Stimulated activated CD4-positive, alpha-beta T cell treated with anti-CD3 and anti-CD28 coated beads, Interleukin-4, amount 100 ng/mL, for 48 hours (primary cell): ENCODE results near the gene PLD4.

ENCODE experiments used
- DNase-seq, 2 donors: peaks; one replicate each; pipeline ENCODE4 v3.0.0-alpha.2; 2020; ENCODE audit warnings: low read depth in 2 of 2

PLD4 gene

DNA sequence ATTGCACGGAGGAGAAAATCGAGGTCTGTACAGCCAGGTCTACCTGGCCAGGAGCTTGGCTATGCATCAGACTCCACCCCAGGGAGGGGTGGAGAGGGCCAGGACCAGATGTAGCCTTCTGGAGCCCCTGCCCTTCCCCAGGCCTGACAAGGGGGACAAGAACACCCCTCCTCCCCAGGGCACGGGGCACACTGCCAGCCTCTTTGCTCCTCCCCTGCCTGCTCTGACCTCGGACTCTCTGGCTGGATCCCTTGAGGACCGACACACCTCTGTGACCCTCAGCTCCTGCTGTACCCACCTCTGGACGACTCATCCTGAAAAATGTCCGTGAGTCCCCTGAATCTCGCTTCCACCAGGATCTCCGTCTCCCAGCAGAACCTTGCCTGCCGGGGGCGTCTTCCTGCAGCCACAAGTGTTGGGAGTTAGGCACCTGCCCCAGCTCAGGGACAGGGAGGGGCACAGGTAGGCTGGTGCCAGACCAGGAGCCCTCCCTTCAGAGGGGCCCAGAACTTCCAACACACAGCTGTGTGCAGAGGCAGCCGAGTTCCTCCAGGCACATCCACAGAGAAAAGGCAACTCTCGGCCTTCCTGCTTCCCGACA, 31.7 kb downstream of the PLD4 start:
- no peak for DNase-seq

DNA sequence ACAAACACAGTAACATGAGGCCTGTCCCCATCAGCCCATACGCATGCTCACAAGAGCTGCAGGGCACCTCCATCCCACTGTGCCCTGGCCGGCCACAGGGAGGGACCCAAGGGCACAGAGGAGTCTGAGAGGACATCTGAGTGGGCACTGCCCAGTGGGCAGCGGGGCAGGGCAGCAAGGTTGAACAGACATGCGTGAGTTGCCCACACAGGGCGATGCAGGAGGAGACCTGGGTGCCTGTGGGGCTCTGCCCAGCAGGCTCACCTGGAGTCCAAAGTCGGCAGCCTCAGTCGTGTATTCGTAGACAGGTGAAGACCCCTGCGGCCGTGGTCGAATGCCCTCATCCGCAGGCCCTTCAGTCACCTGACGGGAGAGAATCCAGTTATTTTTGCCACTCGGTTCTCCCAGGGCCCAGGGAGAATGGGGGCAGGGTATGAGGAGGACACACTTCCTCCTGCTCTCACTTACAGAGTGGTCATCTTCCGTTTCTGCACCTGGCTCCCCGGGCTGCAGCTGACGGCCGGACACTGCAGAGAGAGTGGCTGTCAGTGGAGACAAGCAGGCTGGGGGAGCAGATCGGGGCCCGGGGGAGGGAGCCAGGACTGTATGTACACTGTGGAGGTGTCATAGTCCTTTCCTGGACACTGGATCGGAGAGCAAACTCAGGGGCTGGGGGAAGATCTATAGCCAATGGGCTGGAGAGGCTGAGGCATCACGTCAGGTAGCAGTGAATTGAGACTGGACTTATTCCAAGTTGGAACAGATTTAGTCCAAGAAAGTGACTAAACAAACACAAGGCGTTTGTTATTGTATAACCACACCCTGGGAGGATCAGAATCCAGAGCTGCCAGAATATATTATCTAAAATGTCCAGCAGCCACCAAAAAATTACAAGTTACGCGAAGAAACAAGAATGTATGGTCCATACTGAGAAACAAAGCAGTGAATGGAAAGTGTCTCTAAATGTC, 32.8 kb downstream of the PLD4 start:
- DNase-seq, result no peak

DNA sequence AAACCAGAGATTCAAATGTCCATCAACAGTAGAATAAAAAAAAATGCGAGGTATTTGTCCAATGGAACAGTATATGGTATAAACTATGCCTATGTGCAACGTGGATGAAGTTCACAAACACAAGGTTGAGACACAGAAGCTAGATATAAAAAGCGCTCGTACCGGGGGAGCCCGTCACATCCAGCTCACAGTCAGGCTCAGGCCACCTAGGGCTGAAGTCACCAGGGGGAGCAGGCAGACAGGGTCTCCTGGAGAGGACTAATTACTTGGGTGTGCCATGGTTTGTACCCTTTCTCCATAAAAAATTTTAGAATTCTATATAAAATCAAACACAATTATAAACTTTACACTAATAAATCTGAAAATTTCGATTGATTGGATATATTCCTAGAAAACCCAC, 39.9 kb downstream of the PLD4 start:
- no peak for DNase-seq

DNA sequence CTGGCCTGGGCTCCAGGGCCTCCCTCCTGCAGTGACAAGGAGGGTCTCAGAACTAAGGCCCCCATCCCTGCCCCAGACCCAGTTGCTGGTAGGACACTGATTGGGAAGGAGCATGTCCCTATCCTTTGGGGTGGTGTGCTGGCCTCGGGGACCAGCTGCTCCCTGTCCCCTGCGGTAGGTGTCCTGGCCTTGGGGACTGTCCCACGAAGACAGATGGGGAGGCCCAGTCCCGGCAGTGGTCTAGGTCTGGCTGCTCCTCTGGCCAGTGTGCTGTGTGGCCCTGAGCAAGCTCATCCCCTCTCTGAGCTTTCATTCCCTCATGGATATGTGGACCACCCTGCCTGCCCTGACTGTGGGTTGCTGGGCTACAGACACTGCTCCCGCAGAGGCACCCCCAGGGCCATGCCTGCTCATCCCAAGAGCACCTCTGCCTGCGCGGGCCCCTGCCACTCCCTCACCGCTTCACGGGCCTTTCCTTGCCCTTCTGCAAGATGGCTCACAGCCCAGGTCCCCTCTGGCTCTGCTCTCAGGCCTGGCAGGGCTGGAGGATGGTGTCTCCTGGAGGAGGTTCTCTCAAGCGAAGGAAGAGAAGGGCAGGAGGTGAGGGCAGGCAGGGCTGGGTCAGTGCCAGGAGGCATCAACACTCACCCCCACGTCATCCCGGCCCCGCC, 41.0 kb downstream of the PLD4 start:
- no peak for DNase-seq

DNA sequence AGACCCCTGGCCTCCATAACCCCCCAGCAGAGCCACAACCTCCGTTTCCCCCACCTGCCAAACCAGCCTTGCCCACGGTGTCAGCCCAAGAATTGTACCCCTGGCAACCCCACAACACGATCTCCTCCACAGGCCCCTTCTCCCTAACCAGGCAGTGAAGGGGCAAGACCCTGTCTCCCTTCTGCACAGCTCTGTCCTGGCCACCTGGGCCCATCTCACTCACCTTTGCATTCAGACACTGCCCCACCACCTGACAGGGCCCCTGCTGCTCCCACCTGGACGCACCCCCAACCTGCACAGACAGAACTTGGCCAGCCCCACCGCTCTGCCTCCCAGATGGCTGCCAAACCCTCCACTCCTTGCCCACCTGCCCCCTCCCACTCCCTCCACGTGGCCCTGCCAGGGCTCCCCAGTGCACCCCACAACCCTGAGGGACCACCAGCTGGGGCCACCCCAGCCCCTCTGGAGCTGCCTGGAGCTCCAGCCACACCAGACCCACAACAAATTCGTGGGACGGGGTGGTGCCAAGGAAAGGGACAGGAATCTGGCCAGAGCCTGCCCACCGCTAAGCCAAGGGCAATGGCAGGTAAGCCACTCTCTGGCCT, 41.7 kb downstream of the PLD4 start:
- DNase-seq, result no peak

DNA sequence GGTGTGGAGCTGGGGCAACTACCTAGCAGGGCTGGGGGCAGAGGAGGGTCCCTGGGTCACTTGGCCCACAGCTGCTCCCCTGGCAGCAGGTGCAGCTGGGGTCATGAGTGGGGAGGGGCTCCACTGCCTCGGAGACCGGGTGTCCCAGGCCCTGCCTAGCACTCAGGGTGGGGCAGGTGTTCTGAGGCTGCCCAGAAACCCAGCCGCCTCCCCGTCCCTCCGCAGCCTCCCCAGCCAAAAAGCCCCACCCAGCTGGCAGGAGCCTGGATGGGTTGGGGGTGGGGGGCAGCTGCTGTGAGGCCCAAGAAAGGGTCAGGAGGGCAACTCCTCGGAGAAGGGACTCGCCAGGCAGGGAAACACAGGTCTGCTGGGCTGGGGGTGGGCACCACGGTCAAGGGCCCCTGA, 42.3 kb downstream of the PLD4 start:
- DNase-seq, result no peak

DNA sequence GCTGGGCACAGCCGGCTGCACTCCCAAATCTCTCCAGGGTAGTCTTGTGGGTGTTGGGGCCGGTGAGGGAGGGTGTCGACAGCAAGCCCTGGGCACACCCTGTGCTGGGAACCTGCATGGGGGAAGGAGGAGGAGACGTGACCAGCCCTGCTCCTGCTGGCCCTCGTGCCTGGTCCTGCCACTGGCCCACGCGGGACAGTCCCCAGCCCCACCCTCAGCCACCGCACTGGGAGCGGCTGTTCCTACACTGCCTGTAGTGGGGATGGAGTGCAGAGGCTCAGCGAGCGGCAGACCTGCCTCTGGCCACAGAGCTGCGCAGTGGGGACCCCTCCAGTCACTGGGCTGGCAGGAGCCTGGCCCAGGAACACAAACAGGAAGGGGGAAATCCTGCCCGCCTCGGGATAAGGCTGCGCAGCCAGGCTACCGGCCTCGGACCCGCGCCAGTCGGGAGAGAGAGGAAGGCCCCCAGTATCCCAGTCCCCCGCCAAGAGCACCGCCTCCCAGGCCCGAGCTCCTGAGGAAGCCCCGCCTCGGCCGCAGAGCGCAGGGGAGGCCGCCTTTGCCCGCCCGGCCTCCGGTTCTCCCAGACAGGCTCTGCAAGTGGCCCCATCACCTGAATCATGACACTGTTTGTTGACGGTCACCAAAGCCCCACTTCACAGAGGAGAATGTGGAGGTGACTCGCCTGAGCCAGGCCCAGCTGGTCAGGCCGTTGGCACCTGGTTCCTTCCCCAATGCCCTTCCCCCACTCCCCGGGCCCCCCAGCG, 42.9 kb downstream of the PLD4 start:
- no peak for DNase-seq

DNA sequence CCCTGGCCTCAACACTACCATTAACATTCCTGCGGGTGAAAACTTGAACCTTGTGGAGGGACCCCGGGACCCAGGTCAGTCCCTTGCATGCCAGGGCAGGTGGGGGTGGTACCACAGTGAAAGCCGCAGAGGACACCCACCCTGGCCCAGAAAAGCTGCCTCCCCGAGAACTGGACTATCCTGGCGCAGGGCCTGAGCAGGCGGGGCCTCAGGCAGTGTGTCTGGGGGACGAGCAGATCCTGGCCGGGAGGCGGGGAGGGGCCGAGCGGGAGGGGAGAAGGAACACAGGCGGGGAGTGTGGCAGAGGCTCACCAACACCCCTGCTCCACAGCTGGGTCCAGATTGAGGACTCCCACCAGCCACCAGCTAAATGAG, 43.5 kb downstream of the PLD4 start:
- DNase-seq, result no peak

DNA sequence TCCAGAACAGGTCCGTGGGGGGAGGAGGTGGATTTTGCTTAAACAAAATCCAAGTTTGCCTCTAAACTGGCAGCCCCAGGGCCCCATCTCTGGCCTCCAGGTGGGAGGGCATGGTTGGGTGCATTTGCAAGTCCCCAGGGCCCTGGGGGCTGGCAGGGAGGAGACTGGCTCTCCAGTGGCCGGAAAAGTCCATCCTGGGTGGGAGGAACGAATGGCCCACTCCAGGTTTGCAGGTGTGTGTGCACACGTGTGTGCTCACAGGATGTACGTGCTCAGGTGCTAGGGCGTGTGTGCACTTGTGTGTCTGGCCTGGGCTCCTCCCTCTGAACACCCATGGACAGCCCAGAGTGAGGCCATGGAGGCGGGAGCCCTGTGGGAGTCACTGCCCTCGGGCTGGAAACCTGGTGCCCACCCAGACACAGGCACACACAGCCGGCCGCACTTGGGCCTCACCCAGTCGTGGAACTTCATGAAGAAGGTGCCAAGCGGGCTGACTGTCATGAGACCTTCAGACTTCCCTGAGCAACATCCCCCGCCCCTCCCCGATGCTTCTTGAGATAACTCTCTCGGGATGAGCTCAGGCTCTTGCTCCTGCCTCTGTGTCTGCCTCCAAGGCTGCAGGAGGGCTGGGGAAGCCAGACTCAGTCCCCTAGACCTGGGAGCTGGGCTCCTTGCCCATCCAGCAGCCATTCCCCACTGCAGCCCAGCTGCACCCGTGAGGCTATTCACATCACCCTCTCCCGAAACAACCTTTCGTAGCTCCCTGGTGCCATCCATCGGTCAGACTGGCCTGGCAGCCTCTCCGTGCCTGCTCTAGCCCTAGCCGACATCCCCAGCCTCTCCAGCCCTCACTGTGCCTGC, 44.1 kb downstream of the PLD4 start:
- no peak for DNase-seq

DNA sequence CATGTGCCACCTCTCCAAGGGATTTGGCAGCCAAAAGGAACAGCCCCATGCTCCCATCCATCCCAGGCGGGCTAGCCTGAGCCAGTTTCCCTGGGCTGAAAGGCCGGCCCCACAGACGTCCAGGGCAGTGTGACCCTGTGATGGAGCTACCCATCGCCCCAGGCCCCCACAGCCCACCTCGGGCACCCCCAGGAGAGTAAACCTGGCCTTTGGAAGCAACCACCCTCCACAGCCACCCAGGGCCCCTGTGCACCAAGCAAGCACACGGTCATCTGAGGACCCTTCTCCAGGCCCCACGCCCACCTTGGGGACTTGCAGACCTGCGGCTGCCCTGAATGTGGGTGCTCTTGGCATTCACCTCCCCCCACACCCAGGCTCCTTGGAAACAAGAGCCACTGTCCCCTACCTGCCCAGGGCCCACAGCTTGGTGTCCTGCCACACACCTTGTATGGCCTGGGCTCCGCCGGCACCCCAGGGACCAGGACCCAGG, 45.1 kb downstream of the PLD4 start:
- DNase-seq, result no peak

DNA sequence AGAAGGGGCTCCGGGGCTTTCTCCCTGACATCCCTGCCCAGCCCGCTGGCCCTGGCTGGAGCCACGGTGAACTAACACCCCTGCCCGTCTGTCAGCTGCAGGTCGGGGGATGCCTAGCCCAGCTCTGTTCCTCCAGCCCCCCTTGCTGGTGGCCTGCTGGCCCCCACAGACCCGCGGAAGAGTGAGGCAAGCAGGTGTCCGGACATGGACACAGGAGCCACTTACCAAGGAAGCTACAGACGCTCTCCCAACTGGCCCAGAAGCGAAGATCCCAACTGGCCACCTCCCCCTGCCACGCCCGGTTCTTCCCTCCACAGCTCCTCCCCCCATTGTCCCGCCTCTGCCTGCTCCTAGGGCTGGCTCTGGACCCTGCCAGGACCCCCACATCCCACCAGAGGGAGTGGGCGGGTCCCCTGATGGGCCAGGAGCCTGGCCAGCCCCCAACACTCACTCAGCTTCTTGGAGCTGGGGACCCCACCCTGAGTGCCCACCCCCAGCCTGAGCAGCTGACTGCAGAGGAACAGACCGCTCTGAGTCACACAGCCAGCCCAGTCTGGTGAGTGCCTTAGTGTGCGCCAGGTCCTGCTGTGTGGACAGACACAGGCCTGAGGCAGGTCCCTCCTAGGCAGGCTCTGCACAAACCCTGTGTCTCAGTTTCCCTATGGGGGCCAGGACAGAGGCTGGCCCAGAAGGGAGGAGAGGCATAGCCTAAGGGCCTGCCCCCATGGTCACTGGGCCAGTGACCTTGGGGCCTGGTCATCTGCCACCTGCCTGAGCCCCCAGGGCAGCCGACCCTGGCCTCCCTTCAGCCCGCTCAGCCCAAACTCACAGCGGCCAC, 45.8 kb downstream of the PLD4 start:
- no peak for DNase-seq

DNA sequence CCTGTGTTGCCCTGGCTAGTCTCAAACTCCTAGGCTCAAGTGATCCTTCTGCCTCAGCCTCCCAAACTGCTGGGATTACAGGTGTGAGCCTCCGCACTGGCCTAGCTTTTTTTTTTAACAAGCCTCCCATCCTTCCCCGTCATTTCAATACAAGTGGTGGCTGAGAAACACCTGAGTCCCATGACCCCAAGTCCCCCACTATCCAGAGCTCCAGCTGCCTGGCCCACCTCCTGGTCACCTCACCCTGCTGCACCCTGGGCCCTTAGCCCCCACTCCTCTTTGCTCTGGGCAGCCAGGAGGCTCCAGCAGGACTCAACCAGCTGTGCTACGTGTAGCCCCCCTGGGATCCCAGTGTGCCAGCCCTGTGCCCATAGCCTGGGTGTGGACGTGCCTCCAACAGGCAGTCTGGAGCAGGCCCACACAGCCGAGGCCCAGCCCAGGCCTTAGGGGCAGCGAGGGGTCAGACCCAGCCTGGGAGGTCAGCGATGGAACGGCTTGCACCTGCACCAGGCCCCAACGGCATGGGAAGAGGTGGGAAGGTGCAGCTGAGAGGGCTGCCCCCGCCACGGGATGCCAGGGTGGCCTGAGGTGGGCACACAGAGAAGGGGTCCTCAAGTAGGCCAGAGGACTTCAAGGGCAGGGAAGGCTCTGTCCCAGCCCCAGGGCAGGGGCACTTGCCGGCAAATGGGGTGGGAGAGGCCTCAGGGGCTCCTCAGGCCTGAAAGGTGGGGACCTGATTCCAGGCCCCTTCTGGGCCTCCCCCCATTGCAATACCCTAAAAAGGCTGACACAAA, 47.0 kb downstream of the PLD4 start:
- DNase-seq, result no peak

DNA sequence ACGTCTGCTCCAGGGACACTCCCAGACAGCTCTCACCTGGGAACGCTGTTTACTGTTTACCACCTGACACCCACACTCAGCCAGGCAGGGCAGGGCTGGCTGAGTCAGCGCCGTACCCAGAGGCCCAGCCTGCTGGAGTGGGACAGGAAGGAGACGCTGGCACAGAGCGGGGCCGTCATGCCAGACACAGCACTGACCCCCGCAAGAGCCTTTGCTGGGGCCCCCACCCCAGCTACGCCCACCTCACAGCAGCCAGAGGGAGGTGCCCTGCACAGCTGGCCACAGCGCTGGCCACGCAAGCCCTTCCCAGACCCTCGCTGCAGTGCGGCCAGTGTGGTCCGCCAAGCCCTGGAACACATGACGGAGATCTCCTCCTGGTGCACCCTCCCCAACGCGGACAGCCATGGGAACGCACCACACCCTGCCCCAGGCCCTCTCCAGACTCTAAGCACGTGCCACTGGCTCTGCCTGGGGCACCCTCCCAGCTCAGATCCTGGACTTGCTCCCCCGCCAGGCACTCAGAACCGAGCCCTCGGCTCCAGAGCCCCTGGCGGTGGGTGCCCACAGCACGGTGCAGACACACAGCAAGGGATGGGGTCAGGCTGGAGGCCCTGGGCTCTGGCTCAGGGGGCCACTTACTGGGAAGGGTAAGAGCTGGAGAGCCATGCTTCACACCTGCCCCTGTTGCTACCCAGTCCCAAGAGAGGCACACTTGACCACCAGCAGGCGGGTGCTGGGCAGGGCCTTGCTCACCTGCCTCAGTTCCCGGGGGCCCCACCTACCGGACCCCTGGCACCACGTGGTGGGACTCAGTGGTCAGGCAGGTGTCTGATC, 47.8 kb downstream of the PLD4 start:
- DNase-seq, result no peak

DNA sequence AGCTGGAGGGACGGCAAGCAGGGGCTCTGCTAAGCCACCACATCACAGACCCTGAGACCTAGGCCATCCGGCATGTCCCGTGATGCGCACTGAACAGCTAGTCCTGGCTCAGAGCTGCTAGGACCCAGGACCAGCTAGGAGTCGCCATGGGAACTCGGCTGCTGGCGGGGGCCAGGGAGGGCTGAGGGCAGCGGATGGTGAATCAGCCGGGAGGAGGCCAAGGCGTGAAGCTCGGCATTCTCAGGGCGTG, 48.4 kb downstream of the PLD4 start:
- DNase-seq, result no peak

DNA sequence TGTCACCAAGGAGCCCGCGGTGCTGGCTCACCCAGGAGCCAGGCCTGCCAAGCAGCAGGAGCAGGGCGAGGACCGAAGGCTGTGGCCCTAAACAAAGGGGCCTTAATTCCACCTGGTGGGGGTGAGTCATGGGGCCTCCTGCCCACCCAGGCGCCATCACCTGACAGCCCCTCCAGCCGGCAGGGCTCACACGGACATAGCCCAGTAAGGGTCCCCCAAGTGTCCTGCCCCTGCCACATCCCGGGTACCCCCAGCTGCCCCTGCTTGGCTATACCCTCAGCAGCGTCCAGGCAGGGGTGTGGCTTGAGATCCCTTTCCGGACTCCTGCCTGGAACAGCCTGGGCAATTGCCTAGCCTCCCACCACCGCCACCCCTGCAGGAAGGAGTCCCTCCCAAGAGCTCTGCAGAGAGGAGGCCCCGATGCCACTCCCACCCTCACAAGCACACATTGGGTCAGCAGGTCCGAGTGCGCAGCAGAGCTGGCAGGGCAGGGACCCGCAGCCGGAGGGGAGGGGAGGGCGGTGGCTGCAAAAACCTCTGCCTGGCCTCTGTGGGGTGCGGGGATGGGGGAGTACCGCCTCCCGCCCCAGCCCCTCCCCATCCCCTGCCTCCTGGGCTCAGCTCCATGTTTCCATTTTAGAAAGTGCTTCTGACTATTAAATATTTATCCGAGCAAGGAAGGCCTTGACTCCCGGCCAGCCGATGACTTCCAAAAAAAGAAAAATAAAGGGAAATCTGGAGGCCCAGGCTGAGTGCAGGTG, 48.9 kb downstream of the PLD4 start:
- DNase-seq, result no peak

DNA sequence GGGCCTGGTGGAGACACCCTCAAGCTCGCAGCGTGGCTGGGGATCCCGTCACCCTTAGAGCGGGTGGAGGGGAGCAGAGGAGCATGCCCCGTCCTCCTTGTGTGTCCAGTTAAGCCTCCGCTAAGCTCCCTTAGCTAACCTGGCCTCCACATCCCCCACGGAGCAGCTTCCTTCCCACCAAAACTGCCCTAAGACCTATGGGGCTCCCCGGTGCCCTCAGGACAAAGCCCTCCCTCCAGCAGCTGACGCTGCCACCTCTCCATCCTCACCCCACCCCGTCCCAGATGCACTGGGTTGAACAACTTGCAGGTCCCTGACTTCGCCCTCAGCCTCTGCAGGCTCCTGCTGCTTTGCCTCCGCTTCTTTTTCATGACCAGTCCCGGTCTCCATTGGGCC, 49.5 kb downstream of the PLD4 start:
- DNase-seq, result no peak

DNA sequence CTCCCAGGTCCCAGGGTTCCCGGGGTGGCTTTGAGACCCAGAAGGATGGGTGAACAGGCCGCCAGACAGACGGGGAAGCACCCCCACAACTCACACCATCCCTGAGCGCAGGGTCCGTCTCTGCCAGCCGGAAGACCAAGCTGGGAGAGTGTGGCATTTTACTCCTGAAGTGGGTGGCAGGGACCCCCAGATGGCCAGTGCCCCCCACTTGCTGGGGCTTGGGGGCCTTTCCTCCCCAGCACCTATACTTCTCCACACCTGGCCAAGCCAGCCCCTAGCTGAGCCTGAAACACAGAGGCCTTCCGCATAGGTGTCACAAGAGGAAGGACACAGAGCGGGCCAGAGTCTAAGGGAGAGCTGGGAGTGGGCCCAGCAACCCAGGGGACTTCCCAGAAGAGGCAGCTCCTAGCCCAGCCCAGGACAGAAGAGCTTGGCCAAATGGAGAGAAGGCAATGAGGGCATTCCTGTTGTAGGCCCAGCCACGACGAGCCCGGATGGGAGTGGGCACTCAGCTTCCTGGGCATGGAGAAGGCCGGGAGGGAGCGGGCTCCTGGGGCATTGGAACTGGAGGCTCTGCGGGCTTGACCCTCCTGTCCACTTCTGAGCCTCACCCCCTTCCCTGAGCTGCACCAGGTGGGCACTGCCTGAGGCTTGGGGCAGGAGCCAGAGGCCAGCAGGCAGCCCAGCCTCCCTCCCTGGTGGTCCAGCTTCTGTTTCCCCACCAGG, 50.1 kb downstream of the PLD4 start:
- DNase-seq, result no peak
